ENCODE data around the gene EML6. TPM values are rescaled to one million over a fixed set of nuclear protein-coding genes. Genes with fewer than 3 reads are reported as not detected.

EML6 gene
- total and polyA plus RNA-seq, 2 of the 8 experiments (the other 6 are each of a cell fraction or from before 2014, with no cell fraction given), result 1.2 to 1.6 TPM

DNA sequence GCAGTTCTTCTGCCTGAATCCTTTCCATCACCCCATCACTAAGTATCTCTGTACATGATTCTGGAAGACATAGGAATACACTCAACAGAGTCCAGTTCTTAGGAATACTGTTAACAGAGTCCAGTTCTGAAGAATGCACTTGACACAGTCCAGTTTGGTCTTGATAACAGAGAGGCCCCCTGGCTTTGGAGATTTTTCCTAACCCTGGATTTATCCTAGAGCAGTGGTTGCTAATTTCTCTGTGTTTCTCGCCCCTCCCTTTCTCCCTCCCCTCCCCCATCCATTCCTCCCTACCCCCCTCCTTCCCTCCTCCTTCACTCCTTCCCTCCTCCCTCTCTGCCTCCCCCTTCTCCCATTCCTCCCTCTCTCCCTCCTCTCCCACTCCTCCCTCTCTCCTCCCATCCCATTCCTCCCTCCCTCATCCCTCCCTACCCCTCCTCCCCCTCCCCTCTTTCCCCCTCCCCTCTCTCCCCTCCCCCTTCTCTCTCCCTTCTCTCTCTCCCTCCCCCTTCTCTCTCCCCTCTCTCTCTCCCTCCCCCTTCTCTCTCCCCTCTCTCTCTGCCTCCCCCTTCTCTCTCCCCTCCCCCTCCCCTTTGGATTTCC lies 221.4 kb downstream of the EML6 start (continued):
- TF ChIP-seq CTCF (IDR thresholded peaks at IDR 0.05; ENCODE audit: control extremely low read depth in 1 of 3, insufficient read depth in 1 of 3, low read depth in 1 of 3, low read length in 3 of 3), result no peak
- no peak for TF ChIP-seq MAFK (IDR thresholded peaks at IDR 0.05; ENCODE audit: low read depth, low read length)
- no peak for TF ChIP-seq SAP30 (IDR thresholded peaks at IDR 0.05; ENCODE audit: insufficient read depth, insufficient replicate concordance, low read length)
- no peak for TF ChIP-seq SP1 (IDR thresholded peaks at IDR 0.05; ENCODE audit: low read depth, low read length)
- TF ChIP-seq EGR1 (IDR thresholded peaks at IDR 0.05; ENCODE audit: borderline replicate concordance, low read depth, low read length), result no peak
- TF ChIP-seq SIX5 (IDR thresholded peaks at IDR 0.05; ENCODE audit: low read depth, low read length), result no peak
- no peak for TF ChIP-seq JUN (IDR thresholded peaks at IDR 0.05; ENCODE audit: low read depth, low read length)
